Prostate gland (tissue), 2 donors: Measurements from ENCODE around the gene GABBR2. TPM values are rescaled to one million over a fixed set of nuclear protein-coding genes. Genes with fewer than 3 reads are reported as not detected.

Experiments
- DNase-seq: peaks from one replicate; pipeline ENCODE4 v3.0.0-alpha.2; 2019; ENCODE audit warnings: low spot score
- H3K27ac ChIP-seq, 2 donors: fragments of 200-600 bp; sonication (generic); 2 replicates each; pipeline ENCODE4 v1.5.1; 2017 to 2019
- H3K27me3 ChIP-seq: fragments of 200-600 bp; sonication (generic); replicated peaks from 2 replicates; pipeline ENCODE4 v1.5.1; 2019; ENCODE audit not compliant: insufficient read depth
- H3K36me3 ChIP-seq, 2 donors: fragments of 200-600 bp; sonication (generic); 1 replicate in 1 of 2; 2 replicates in 1 of 2; pipeline versions ENCODE4 v1.5.1 to v1.8.1; 2017 to 2019
- H3K4me1 ChIP-seq: fragments of 200-600 bp; sonication (generic); replicated peaks from 2 replicates; pipeline ENCODE4 v1.5.1; 2019
- H3K4me3 ChIP-seq, 2 donors: fragments of 200-600 bp; sonication (generic); 2 replicates each; pipeline ENCODE4 v1.5.1; 2017 to 2019
- H3K9me3 ChIP-seq: fragments of 200-600 bp; sonication (generic); 2 replicates; pipeline ENCODE4 v1.5.1; 2017
- CTCF ChIP-seq, 4 experiments: fragments of 200-600 bp in 2 of 4; fragments of 450-650 bp in 2 of 4; sonication (generic) in 2 of 4; IDR thresholded peaks; 1 replicate in 3 of 4; 2 replicates in 1 of 4; pipeline ENCODE4 v1.5.1; 2016 to 2019; ENCODE audit warnings: antibody characterized with exemption in 4 of 4, mild to moderate bottlenecking in 2 of 4, moderate library complexity in 2 of 4
- POLR2A ChIP-seq: fragments of 450-650 bp; IDR thresholded peaks from one replicate; pipeline ENCODE4 v1.6.1; 2016; ENCODE audit warnings: antibody characterized with exemption, mild to moderate bottlenecking
- POLR2AphosphoS5 ChIP-seq: sonication (generic); formaldehyde crosslinking; IDR thresholded peaks from one replicate; pipeline ENCODE4 v1.6.1; 2017; ENCODE audit warnings: antibody characterized with exemption
- WGBS: methylation state at CpG from one replicate; pipeline ENCODE4 v1.1.5; 2018; 5-methylcytosine and 5-hydroxymethylcytosine counted together
- intact Hi-C: fragments of 100-400 bp; cut with DNase I; formaldehyde crosslinking; loops from one replicate; pipeline ENCODE4 v1.14.2; 2022
- total RNA-seq, 2 donors: library from RNA; depleted of rRNA; stranded (reverse); fragments of >200 nt; gene quantifications; one replicate each; pipeline ENCODE4 v1.1.0, GENCODE V29; 2016

The GABBR2 gene
- total RNA-seq, 2 donors from 2014 or later, result 0.97 TPM; not detected in 1

- Histone ChIP-seq H3K27me3 (no peaks in the 10 kb centered on the region), H3K4me1 (no peaks in the 10 kb centered on the region), H3K9me3 (no peaks in the 10 kb centered on the region), H3K27ac (no peak overlapping the region), H3K36me3 (no peaks in the 10 kb centered on the region), H3K4me3 (no peak overlapping the region)
- WGBS, result 76% methylated on average over 3 of the region's 3 CpGs
- no peak for DNase-seq
- intact Hi-C loops, result no loop called here
- TF ChIP-seq POLR2AphosphoS5 (no peak), POLR2A (no peak), CTCF (IDR thresholded peaks at IDR 0.05) (no peak)
These were observed 131.9 kb downstream of the GABBR2 start for GRCh38 chr9:98576859-98577258.

- H3K36me3 ChIP-seq, result no peaks in the 10 kb centered on the region
- no peaks in the 10 kb centered on the region for H3K4me1 ChIP-seq
- H3K4me3 ChIP-seq, result no peak overlapping the region
- intact Hi-C loops, result no loop called here
- no peak for DNase-seq
- no peaks in the 10 kb centered on the region for H3K27me3 ChIP-seq
- no peak overlapping the region for H3K27ac ChIP-seq
- 88% methylated on average over 3 of the region's 3 CpGs for WGBS
- TF ChIP-seq POLR2A, result no peak
- TF ChIP-seq POLR2AphosphoS5, result no peak
- no peak for TF ChIP-seq CTCF (IDR thresholded peaks at IDR 0.05)
- H3K9me3 ChIP-seq, result no peaks in the 10 kb centered on the region
These were observed 132.4 kb downstream of the GABBR2 start for GRCh38 chr9:98576354-98576753.

GRCh38 chr9:98575379-98576346, 133.1 kb downstream of the GABBR2 start:
- H3K36me3 ChIP-seq, result no peaks in the 10 kb centered on the region
- no peaks in the 10 kb centered on the region for H3K27me3 ChIP-seq
- H3K9me3 ChIP-seq, result no peaks in the 10 kb centered on the region
- DNase-seq, result no peak
- no peak for TF ChIP-seq CTCF (IDR thresholded peaks at IDR 0.05)
- no peak for TF ChIP-seq POLR2A
- no peak for TF ChIP-seq POLR2AphosphoS5
- intact Hi-C loops, result no loop called here
- H3K4me1 ChIP-seq, result no peaks in the 10 kb centered on the region
- H3K4me3 ChIP-seq, result no peak overlapping the region
- no peak overlapping the region for H3K27ac ChIP-seq
- 65% methylated on average over 13 of the region's 13 CpGs for WGBS

GRCh38 chr9:98573749-98574278, 134.9 kb downstream of the GABBR2 start:
- H3K27me3 ChIP-seq, result no peaks in the 10 kb centered on the region
- no peak for TF ChIP-seq POLR2A
- TF ChIP-seq POLR2AphosphoS5, result no peak
- TF ChIP-seq CTCF (IDR thresholded peaks at IDR 0.05), result no peak
- DNase-seq, result no peak
- no peak overlapping the region for H3K4me3 ChIP-seq
- WGBS, result 82% methylated on average over 5 of the region's 5 CpGs
- intact Hi-C loops, result no loop called here
- H3K36me3 ChIP-seq, result no peaks in the 10 kb centered on the region
- H3K9me3 ChIP-seq, result no peaks in the 10 kb centered on the region
- H3K27ac ChIP-seq, result no peak overlapping the region
- H3K4me1 ChIP-seq, result no peaks in the 10 kb centered on the region

GRCh38 chr9:98572796-98573195, 135.9 kb downstream of the GABBR2 start:
- 79% methylated on average over 7 of the region's 7 CpGs for WGBS
- TF ChIP-seq CTCF (IDR thresholded peaks at IDR 0.05) (no peak), POLR2A (no peak), POLR2AphosphoS5 (no peak)
- Histone ChIP-seq H3K27me3 (no peaks in the 10 kb centered on the region), H3K27ac (no peak overlapping the region), H3K4me1 (no peaks in the 10 kb centered on the region), H3K36me3 (no peaks in the 10 kb centered on the region), H3K4me3 (no peak overlapping the region), H3K9me3 (no peaks in the 10 kb centered on the region)
- intact Hi-C loops, result no loop called here
- no peak for DNase-seq
